Thyroid gland (tissue), 4 donors: ENCODE measurements around the gene FEM1A. TPM values are rescaled to one million over a fixed set of nuclear protein-coding genes. Genes with fewer than 3 reads are reported as not detected.
"Not testable (repeated sequence)": the region's sequence is repeated elsewhere in the genome, so short reads cannot be mapped to it uniquely, and the experiment has no call there.

Experiments used
- DNase-seq, 2 donors: peaks; one replicate each; pipeline ENCODE4 v3.0.0-alpha.2; 2019
- H3K27ac ChIP-seq, 3 donors: fragments of 200-600 bp; sonication (generic); 1 replicate in 2 of 3; 2 replicates in 1 of 3; pipeline ENCODE4 v1.5.1; 2016 to 2019; ENCODE audit warnings: mild to moderate bottlenecking in 1 of 3, moderate library complexity in 1 of 3
- H3K27me3 ChIP-seq: fragments of 200-600 bp; sonication (generic); one replicate; pipeline ENCODE4 v1.5.1; 2019
- H3K36me3 ChIP-seq, 2 donors: fragments of 200-600 bp; sonication (generic); one replicate each; pipeline ENCODE4 v1.5.1; 2016 to 2019
- H3K4me1 ChIP-seq, 2 donors: fragments of 200-600 bp; sonication (generic); one replicate each; pipeline ENCODE4 v1.5.1; 2017 to 2019
- H3K4me3 ChIP-seq, 3 donors: fragments of 200-600 bp; sonication (generic); replicated peaks in 1 of 3; 1 replicate in 2 of 3; 2 replicates in 1 of 3; pipeline ENCODE4 v1.5.1; 2016; ENCODE audit warnings: mild to moderate bottlenecking in 1 of 3
- H3K9me3 ChIP-seq: fragments of 200-600 bp; sonication (generic); one replicate; pipeline ENCODE4 v1.5.1; 2017
- CTCF ChIP-seq, 6 experiments: fragments of 200-600 bp in 3 of 6; fragments of 450-650 bp in 3 of 6; sonication (generic) in 3 of 6; IDR thresholded peaks; one replicate each; pipeline ENCODE4 v1.5.1; 2016 to 2019; ENCODE audit warnings: antibody characterized with exemption in 6 of 6, mild to moderate bottlenecking in 2 of 6, inconsistent platforms in 1 of 6, moderate library complexity in 1 of 6
- POLR2A ChIP-seq, 2 donors: fragments of 450-650 bp; IDR thresholded peaks; one replicate each; pipeline ENCODE4 v1.6.1; 2017; ENCODE audit warnings: antibody characterized with exemption in 2 of 2, mild to moderate bottlenecking in 2 of 2, moderate library complexity in 1 of 2
- WGBS, 2 donors: methylation state at CpG; one replicate each; pipeline ENCODE4 v1.1.5; 2017; 5-methylcytosine and 5-hydroxymethylcytosine counted together
- intact Hi-C: fragments of 100-400 bp; cut with DNase I; formaldehyde crosslinking; loops from one replicate; pipeline ENCODE4 v1.15.1; 2023
- total RNA-seq, 4 donors: library from RNA; depleted of rRNA; stranded (reverse); fragments of >200 nt; gene quantifications; one replicate each; pipeline ENCODE4 v1.2.3, GENCODE V29; 2016

The FEM1A gene
- total RNA-seq, 4 donors from 2014 or later, result 11.3 to 21.0 (median 15.8) TPM

GRCh38 chr19:4832776-4833175 is 41.2 kb downstream of the FEM1A start:
- whole genome bisulfite sequencing, 2 donors, result 88 to 93% methylated on average over 5 of the region's 5 CpGs
- intact Hi-C loops, result no loop called here
- TF ChIP-seq CTCF (IDR thresholded peaks at IDR 0.05) (no peak), POLR2A (IDR thresholded peaks at IDR 0.05) (no peak)

GRCh38 chr19:4839192-4839591 is 47.7 kb downstream of the FEM1A start:
- Histone ChIP-seq H3K27me3 (no peaks in the 10 kb centered on the region), H3K9me3 (no peaks in the 10 kb centered on the region), H3K27ac (no peak overlapping the region), H3K4me3 (no peak overlapping the region), H3K4me1 (no peaks in the 10 kb centered on the region), H3K36me3 (peaks cover 15 to 23% of the 10 kb centered on the region in 2 donors)
- no peak for DNase-seq
- TF ChIP-seq POLR2A (IDR thresholded peaks at IDR 0.05) (no peak), CTCF (IDR thresholded peaks at IDR 0.05) (no peak)
- intact Hi-C loops, result no loop called here
- WGBS, 2 donors, result 96 to 97% methylated on average over 17 of the region's 17 CpGs

More at GRCh38 chr19:4832776-4833175, 41.2 kb downstream of the FEM1A start:
- Histone ChIP-seq H3K27ac (no peak overlapping the region), H3K9me3 (no peaks in the 10 kb centered on the region), H3K4me1 (peaks cover 17 to 23% of the 10 kb centered on the region in 2 donors), H3K4me3 (no peak overlapping the region), H3K27me3 (no peaks in the 10 kb centered on the region), H3K36me3 (peaks cover 0 to under 1% of the 10 kb centered on the region in 2 donors)
- no peak for DNase-seq

GRCh38 chr19:4843647-4843965 is 52.1 kb downstream of the FEM1A start:
- WGBS, 2 donors, result 96 to 99% methylated on average over 6 of the region's 6 CpGs
- H3K4me3 ChIP-seq, result no peak overlapping the region
- H3K36me3 ChIP-seq, result peaks cover 31 to 37% of the 10 kb centered on the region in 2 donors
- TF ChIP-seq CTCF (IDR thresholded peaks at IDR 0.05), result no peak
- no peak for TF ChIP-seq POLR2A (IDR thresholded peaks at IDR 0.05)
- no peak overlapping the region for H3K27ac ChIP-seq
- intact Hi-C loops, result no loop called here
- no peaks in the 10 kb centered on the region for H3K9me3 ChIP-seq
- DNase-seq, result no peak
- peaks cover 3% of the 10 kb centered on the region in 2 donors for H3K4me1 ChIP-seq
- no peaks in the 10 kb centered on the region for H3K27me3 ChIP-seq

- peaks cover 23 to 28% of the 10 kb centered on the region in 2 donors for H3K36me3 ChIP-seq
Measured at GRCh38 chr19:4844348-4845179, 53.0 kb downstream of the FEM1A start.

GRCh38 chr19:4845975-4846374 is 54.4 kb downstream of the FEM1A start:
- intact Hi-C loops, H3K27me3 ChIP-seq, H3K4me3 ChIP-seq, H3K9me3 ChIP-seq: not testable (repeated sequence)
- 67 to 81% methylated on average over 8 to 9 of the region's 9 CpGs for WGBS, 2 donors
- peaks cover 23 to 28% of the 10 kb centered on the region in 2 donors for H3K36me3 ChIP-seq
- DNase-seq, result peak; percentile 49 to 59
- H3K4me1 ChIP-seq, result peaks cover 9 to 11% of the 10 kb centered on the region in 2 donors
- H3K27ac ChIP-seq, result peak overlapping the region in 1 of 3 donors; percentile 55

More at GRCh38 chr19:4844348-4845179, 53.0 kb downstream of the FEM1A start:
- Histone ChIP-seq H3K27ac (no peak overlapping the region), H3K27me3 (no peaks in the 10 kb centered on the region), H3K4me3 (no peak overlapping the region), H3K4me1 (peaks cover 6 to 7% of the 10 kb centered on the region in 2 donors), H3K9me3 (no peaks in the 10 kb centered on the region)
- WGBS, 2 donors, result 88 to 90% methylated on average over 7 to 10 of the region's 10 CpGs
- intact Hi-C loops, result no loop called here
- no peak for TF ChIP-seq CTCF (IDR thresholded peaks at IDR 0.05)
- TF ChIP-seq POLR2A (IDR thresholded peaks at IDR 0.05), result no peak
- no peak for DNase-seq
